Measurements from ENCODE around the gene PLEKHG3. TPM values are rescaled to one million over a fixed set of nuclear protein-coding genes. Genes with fewer than 3 reads are reported as not detected.

PLEKHG3 gene
- total and polyA plus RNA-seq, 2 of the 4 experiments (the other 2 are of a cell fraction), result 8.2 to 8.4 TPM

- no peak for TF ChIP-seq SMC3 (IDR thresholded peaks at IDR 0.05; ENCODE audit: low read depth, low read length)
Observed at GRCh38 chr14:64685371-64686281, 18.6 kb upstream of the PLEKHG3 start (continued).

- H3K9ac ChIP-seq (ENCODE audit: low read depth, low read length), result no peak overlapping the region
- H3K27me3 ChIP-seq (ENCODE audit: control insufficient read depth, insufficient read depth, low read length), result peaks cover 18% of the 10 kb centered on the region
- ATAC-seq (ENCODE audit: low read depth) (no peak), DNase-seq (no peak)
- H4K8ac ChIP-seq (ENCODE audit: low read depth in 2 of 2, low read length in 2 of 2), result no peak overlapping the region
- CTCF ChIA-PET, result no interaction called here
- no peak overlapping the region for H3K18ac ChIP-seq (ENCODE audit: low read depth, low read length)
- H3K4me1 ChIP-seq (ENCODE audit: control insufficient read depth, insufficient read depth, low read length), result peaks cover 11% of the 10 kb centered on the region; the same call in 1 of the 2 replicates
- no peaks in the 10 kb centered on the region for H3K9me3 ChIP-seq (ENCODE audit: control insufficient read depth, insufficient read depth, low read length)
- intact Hi-C loops (cut with micrococcal nuclease), result no loop called here
- no peak overlapping the region for H4K91ac ChIP-seq (ENCODE audit: insufficient read depth, low read depth, low read length)
- H4K20me1 ChIP-seq (ENCODE audit: insufficient read depth, low read length), result no peaks in the 10 kb centered on the region
- no peaks in the 10 kb centered on the region for H3K79me1 ChIP-seq (ENCODE audit: low read depth in 1 of 2, low read length in 2 of 2)
- no peak overlapping the region for H2AK9ac ChIP-seq (replicated peaks; ENCODE audit: low read depth, low read length, poor library complexity)
- no peak overlapping the region for H3K56ac ChIP-seq (ENCODE audit: extremely low read depth, insufficient read depth, low read length)
- in situ Hi-C loops (cut with MboI; ENCODE audit: low sequenced_read_pairs), result no loop called here
- H2AK5ac ChIP-seq (ENCODE audit: low read depth, low read length), result peak overlapping the region; percentile 20; the same call in 1 of the 2 replicates
- no peaks in the 10 kb centered on the region for H3K9me1 ChIP-seq (ENCODE audit: insufficient read depth, low read length)
- no peak overlapping the region for H3K4me3 ChIP-seq (ENCODE audit: insufficient read depth, low read depth, low read length)
- H3K23ac ChIP-seq (ENCODE audit: low read depth, low read length), result no peak overlapping the region
- 75% methylated on average over 4 of the region's 7 CpGs; no CpG with 5 or more reads in 1 of the 2 experiments for WGBS, 2 experiments (ENCODE audit: extremely low coverage in 2 of 2, insufficient read length in 1 of 2)
- H2BK120ac ChIP-seq (ENCODE audit: low read depth, low read length), result no peak overlapping the region
- no peak overlapping the region for H2BK20ac ChIP-seq (ENCODE audit: low read depth, low read length)
- no peak overlapping the region for H2AFZ ChIP-seq (replicated peaks; ENCODE audit: low read length, poor library complexity)
- H4K5ac ChIP-seq (ENCODE audit: low read depth, low read length), result no peak overlapping the region
- H3K27ac ChIP-seq (ENCODE audit: insufficient read depth, low read length), result no peak overlapping the region
- H2BK15ac ChIP-seq (ENCODE audit: low read depth, low read length), result no peak overlapping the region
- no peak overlapping the region for H3K4me2 ChIP-seq (ENCODE audit: low read depth, low read length)
- no peak overlapping the region for H3K14ac ChIP-seq (replicated peaks; ENCODE audit: low read depth, low read length)
- H3K4ac ChIP-seq (ENCODE audit: low read depth, low read length), result no peak overlapping the region
- dilution Hi-C loops (cut with HindIII; ENCODE audit: low sequenced_read_pairs, unreplicated experiment), result no loop called here
- H2BK5ac ChIP-seq (ENCODE audit: low read depth, low read length, poor library complexity, severe bottlenecking), result no peak overlapping the region
- POLR2A ChIA-PET (ENCODE audit: unreplicated experiment), result no interaction called here
- BruUV-seq (replicated peaks), result no TSS peak
- H3K36me3 ChIP-seq (ENCODE audit: control insufficient read depth, insufficient read depth, low read length), result no peaks in the 10 kb centered on the region
- TF ChIP-seq SMC3 (IDR thresholded peaks at IDR 0.05; ENCODE audit: low read depth, low read length), result no peak
- TF ChIP-seq MAZ (IDR thresholded peaks at IDR 0.05; ENCODE audit: borderline replicate concordance, low read depth, low read length), result no peak
- TF ChIP-seq MAFK (IDR thresholded peaks at IDR 0.05; ENCODE audit: low read depth, low read length), result no peak
- no peak for TF ChIP-seq RCOR1 (IDR thresholded peaks at IDR 0.05; ENCODE audit: insufficient replicate concordance, low read length)
- TF ChIP-seq FOS (IDR thresholded peaks at IDR 0.05; ENCODE audit: low read depth, low read length), result no peak
- TF ChIP-seq BHLHE40 (IDR thresholded peaks at IDR 0.05; ENCODE audit: low read depth, low read length), result no peak
- TF ChIP-seq POLR2A (IDR thresholded peaks at IDR 0.05; ENCODE audit: low read depth, low read length), result no peak
- TF ChIP-seq RFX5 (IDR thresholded peaks at IDR 0.05; ENCODE audit: low read depth, low read length), result no peak
- TF ChIP-seq MXI1 (IDR thresholded peaks at IDR 0.05; ENCODE audit: borderline replicate concordance, low read depth, low read length), result no peak
- no peak for TF ChIP-seq NFE2L2 (IDR thresholded peaks at IDR 0.05; ENCODE audit: low read depth, low read length)
- TF ChIP-seq ELK1 (IDR thresholded peaks at IDR 0.05; ENCODE audit: borderline replicate concordance, low read depth, low read length), result no peak
- TF ChIP-seq CHD1 (IDR thresholded peaks at IDR 0.05; ENCODE audit: low read depth, low read length), result no peak
- no peak for TF ChIP-seq RAD21 (IDR thresholded peaks at IDR 0.05; ENCODE audit: low read length)
- no peak for TF ChIP-seq CEBPB (IDR thresholded peaks at IDR 0.05; ENCODE audit: low read depth, low read length)
- TF ChIP-seq CTCF (conservative IDR thresholded peaks at IDR 0.05; ENCODE audit: low read depth, low read length), result no peak
Observed at GRCh38 chr14:64686282-64686615, 18.0 kb upstream of the PLEKHG3 start.
